Measurements from ENCODE around the gene CCDC116.

CCDC116 gene

GRCh38 chr22:21679383-21679782 lies 46.8 kb downstream of the CCDC116 start:
- DNase-seq (ENCODE audit: low read depth in 1 of 2, low spot score in 1 of 2), result no peak

GRCh38 chr22:21680830-21681565 lies 48.4 kb downstream of the CCDC116 start:
- DNase-seq (ENCODE audit: low read depth in 1 of 2, low spot score in 1 of 2), result no peak

- no peak for DNase-seq (ENCODE audit: low read depth in 1 of 2, low spot score in 1 of 2)
Observed at GRCh38 chr22:21681566-21682370, 49.2 kb downstream of the CCDC116 start.

- DNase-seq (ENCODE audit: low read depth in 1 of 2, low spot score in 1 of 2), result no peak
Observed at GRCh38 chr22:21682385-21683175, 50.0 kb downstream of the CCDC116 start.

GRCh38 chr22:21683401-21683811 lies 50.8 kb downstream of the CCDC116 start:
- no peak for DNase-seq (ENCODE audit: low read depth in 1 of 2, low spot score in 1 of 2)

GRCh38 chr22:21684492-21685163 lies 52.1 kb downstream of the CCDC116 start:
- DNase-seq (ENCODE audit: low read depth in 1 of 2, low spot score in 1 of 2), result no peak

- DNase-seq (ENCODE audit: low read depth in 1 of 2, low spot score in 1 of 2), result no peak
Observed at GRCh38 chr22:21685164-21685513, 52.6 kb downstream of the CCDC116 start.

- no peak for DNase-seq (ENCODE audit: low read depth in 1 of 2, low spot score in 1 of 2)
Observed at GRCh38 chr22:21686193-21686608, 53.6 kb downstream of the CCDC116 start.
